WI38 (cell line): ENCODE data around the gene MOB1A.
A peak's percentile ranks its signal among the peaks of the same experiment; 100 is the strongest.
"Not testable (repeated sequence)": the region's sequence is repeated elsewhere in the genome, so short reads cannot be mapped to it uniquely, and the experiment has no call there.

Experiments used
- H3K4me3 ChIP-seq: 2 replicates; pipeline ENCODE4 v1.5.1; 2011; ENCODE audit warnings: low read depth, mild to moderate bottlenecking, control low read depth, low read length
- CTCF ChIP-seq: IDR thresholded peaks from 2 replicates; pipeline ENCODE4 v1.5.1; 2012; ENCODE audit warnings: low read depth, mild to moderate bottlenecking, control low read depth, low read length

The MOB1A gene

GRCh38 chr2:74188018-74188601, 9.4 kb upstream of the MOB1A start:
- H3K4me3 ChIP-seq: no peak overlapping the region

GRCh38 chr2:74186706-74187105, 8.0 kb upstream of the MOB1A start:
- H3K4me3 ChIP-seq: not testable (repeated sequence)

More at GRCh38 chr2:74188018-74188601, 9.4 kb upstream of the MOB1A start:
- TF ChIP-seq CTCF: no peak

- no peak for TF ChIP-seq CTCF
- no peak overlapping the region for H3K4me3 ChIP-seq
Observed at GRCh38 chr2:74186038-74186437, 7.4 kb upstream of the MOB1A start.

GRCh38 chr2:74183878-74184277, 5.2 kb upstream of the MOB1A start:
- TF ChIP-seq CTCF: no peak
- H3K4me3 ChIP-seq: no peak overlapping the region

- no peak for TF ChIP-seq CTCF
- no peak overlapping the region for H3K4me3 ChIP-seq
Observed at GRCh38 chr2:74181739-74182138, 3.1 kb upstream of the MOB1A start.

- H3K4me3 ChIP-seq: peak overlapping the region; percentile 92
- no peak for TF ChIP-seq CTCF
Observed at GRCh38 chr2:74179063-74179865, 585 bp upstream of the MOB1A start.

GRCh38 chr2:74177696-74178095, 983 bp downstream of the MOB1A start:
- peak overlapping the region; percentile 92 for H3K4me3 ChIP-seq
- no peak for TF ChIP-seq CTCF
